ENCODE data around the gene PRR16.

The PRR16 gene

DNA sequence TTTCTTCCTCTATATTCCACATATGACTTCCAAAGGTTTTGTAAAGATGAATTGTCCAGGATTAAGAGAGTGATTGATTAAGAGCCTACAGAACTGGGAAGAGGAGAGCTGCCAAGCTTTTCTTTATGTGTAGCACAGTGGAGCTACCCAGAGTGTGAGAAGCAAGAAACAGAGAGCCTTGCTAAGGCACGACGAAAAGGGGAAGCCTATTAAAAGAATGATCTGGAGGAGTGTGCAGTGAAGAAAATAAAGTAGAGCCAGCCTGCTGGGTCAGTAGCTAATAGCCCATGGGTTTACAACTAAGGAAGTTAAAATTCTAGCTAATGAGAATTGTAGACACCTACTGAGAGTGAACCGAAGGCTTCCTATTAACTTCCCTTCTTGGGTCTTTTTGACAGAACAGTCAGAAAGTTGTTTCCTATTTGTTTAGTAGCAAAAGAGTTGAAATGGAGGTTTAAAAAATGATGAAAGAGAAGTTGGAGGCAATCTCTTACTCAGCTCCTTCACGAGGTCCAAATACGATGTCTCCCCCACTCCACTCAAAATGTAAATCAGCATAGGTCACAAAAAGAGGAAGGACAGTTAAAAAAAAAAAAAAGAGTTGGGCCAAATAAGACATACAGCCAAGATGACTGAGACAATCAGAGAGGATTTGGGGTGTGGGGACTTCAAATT lies 957 bp upstream of the PRR16 start:
- peak; percentile 45 for DNase-seq (ENCODE audit: low spot score)

DNA sequence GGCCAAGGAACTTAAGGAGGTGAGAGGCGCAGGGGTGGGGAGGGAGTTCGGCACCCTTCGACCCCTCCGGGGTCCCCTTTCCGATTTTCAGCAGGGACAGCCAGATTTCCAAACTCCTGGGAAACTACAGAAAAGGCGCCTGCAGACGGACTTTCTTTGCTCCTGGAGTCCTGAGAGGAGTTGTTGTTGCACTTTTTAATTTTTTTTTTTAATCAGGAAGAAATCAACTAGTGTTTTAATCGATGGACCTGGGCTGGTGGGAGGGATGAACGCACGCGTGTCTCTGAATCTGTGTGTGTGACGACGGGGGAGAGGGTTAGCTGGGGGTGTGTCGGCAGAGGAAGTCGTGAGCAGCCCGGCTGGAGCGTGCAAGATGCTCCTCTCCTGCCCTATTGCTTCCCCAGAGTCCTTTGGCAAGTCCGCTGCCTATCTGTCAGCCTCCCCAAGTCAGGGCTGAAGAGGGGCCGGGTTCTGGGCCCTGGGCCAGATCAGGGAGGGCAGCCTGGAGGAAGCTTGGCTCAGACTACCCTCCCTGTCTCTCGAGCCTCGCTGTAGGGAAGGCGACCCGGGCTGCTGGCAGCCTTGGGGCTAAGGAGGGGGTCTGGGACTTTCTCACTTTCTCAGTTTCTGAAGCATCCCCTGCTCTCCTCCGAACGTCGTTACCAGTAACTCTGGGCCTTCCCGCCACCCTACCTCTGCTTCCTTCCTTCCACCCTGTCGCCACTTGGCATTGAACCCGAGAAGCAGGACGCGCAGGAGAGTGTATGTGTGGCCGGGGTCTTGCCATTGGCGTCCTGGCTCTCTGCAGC lies 731 bp downstream of the PRR16 start:
- DNase-seq (ENCODE audit: low spot score) = no peak

- DNase-seq (ENCODE audit: low spot score) = no peak
Observed at GRCh38 chr5:120465436-120465961, 1.4 kb downstream of the PRR16 start.

GRCh38 chr5:120466341-120467006 lies 2.4 kb downstream of the PRR16 start:
- no peak for DNase-seq (ENCODE audit: low spot score)

- no peak for DNase-seq (ENCODE audit: low spot score)
Observed at GRCh38 chr5:120471971-120472370, 7.9 kb downstream of the PRR16 start.

DNA sequence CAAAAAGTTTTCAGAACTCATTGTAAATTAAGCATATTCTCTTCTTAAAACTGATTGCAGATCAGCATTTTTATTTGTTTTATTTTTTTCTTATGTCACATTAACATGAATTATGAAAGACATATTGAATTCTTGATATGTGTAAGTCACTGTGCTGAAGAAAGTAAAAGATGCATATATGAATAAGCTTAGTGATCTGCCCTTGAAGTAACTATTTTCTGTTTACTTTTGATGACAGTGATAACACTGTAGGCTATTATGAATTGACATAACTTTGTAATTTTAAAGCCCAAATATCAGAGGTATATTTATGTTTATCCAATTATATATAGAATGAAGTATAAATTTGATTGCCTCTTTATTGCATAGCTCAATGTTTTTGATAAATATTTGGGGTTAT lies 8.8 kb downstream of the PRR16 start:
- DNase-seq (ENCODE audit: low spot score) = no peak

GRCh38 chr5:120473332-120473731 lies 9.2 kb downstream of the PRR16 start:
- no peak for DNase-seq (ENCODE audit: low spot score)

DNA sequence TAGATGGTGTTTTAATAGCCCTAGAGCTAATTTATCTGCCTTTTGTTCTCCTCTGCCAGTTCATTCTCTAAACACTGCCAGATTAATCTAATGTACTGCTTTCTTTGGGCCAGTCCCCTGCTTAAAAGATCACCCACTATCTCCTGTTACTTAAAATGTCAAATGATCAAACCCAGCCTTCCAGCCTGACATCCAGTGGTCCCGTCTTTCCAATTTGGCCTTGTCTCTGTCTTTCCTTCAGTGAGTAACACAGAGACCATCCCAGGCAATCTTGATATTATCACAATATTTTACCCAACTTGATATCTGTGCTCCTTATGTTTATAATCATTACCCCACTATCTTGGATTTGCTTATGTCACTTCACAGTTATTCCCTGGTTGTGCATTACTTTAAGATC lies 12.0 kb downstream of the PRR16 start:
- DNase-seq (ENCODE audit: low spot score) = no peak

DNA sequence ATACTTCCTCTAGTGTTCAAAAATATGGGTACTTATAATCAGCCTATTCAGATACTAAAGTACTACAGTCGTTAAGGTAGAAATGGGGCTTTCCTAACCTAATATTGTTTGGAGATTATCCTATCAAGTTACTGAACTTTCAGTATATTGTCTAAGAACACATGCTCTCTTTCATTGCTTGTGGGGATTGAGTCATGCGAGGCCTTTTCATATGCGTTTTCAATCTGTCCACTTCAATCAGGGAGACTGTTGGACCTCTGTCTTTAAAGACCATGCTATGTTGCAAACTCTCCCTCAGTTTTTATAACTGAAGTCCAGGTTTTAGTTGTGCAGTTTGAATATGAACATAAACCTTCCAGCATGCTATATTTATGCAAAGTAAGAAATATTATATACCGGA lies 15.0 kb downstream of the PRR16 start:
- no peak for DNase-seq (ENCODE audit: low spot score)

DNA sequence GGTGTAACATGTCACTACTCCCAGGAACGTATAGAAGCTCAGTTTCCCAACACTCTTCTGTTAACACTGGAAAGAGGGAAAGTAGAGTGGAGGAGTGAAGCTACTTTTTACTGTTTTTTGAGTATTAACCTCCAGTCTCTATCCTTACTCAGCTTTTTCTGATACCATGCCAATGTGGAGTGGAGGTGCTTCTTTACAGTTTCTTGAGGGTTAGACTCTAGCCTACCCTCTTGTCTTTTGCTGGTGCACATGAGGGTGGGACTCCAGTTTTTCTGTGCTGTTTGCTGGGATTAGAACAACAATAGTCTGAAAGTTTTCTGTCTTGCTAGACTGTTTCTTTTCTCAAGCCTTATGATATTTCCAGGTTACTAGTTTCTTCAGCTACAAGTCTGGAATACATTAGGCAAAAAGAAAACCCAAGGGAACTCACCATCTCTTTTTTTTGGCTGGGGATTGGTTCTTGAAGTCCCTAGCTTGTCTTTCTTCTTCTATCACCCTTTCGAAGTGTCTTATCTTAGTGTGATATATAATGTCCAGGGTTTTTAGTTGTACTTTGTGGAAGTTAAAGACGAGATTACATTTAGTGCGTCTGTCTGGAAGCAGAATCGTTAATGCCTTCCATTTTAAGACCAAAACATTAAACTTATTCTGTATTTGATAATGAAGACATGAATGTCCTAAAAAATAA lies 35.9 kb downstream of the PRR16 start:
- DNase-seq (ENCODE audit: low spot score) = no peak

- DNase-seq (ENCODE audit: low spot score) = no peak
Observed at GRCh38 chr5:120502531-120502930, 38.4 kb downstream of the PRR16 start.

- DNase-seq (ENCODE audit: low spot score) = no peak
Observed at GRCh38 chr5:120503341-120503740, 39.2 kb downstream of the PRR16 start.

DNA sequence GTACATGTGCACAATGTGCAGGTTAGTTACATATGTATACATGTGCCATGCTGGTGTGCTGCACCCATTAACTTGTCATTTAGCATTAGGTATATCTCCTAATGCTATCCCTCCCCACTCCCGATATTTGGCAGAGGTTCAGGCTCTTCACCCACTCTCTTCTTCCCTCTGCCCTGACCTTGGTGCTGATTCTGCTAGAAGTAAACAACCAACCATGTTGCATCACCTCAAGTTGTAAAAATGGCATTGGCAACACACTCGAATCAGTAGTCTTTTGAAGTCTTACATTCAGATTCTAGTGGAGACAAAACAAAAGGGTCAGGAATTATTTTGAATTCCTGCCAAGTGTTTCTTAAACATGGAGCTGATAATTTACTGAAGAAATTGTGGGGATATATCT lies 40.0 kb downstream of the PRR16 start:
- DNase-seq (ENCODE audit: low spot score) = no peak

GRCh38 chr5:120507197-120507596 lies 43.1 kb downstream of the PRR16 start:
- DNase-seq (ENCODE audit: low spot score) = no peak

DNA sequence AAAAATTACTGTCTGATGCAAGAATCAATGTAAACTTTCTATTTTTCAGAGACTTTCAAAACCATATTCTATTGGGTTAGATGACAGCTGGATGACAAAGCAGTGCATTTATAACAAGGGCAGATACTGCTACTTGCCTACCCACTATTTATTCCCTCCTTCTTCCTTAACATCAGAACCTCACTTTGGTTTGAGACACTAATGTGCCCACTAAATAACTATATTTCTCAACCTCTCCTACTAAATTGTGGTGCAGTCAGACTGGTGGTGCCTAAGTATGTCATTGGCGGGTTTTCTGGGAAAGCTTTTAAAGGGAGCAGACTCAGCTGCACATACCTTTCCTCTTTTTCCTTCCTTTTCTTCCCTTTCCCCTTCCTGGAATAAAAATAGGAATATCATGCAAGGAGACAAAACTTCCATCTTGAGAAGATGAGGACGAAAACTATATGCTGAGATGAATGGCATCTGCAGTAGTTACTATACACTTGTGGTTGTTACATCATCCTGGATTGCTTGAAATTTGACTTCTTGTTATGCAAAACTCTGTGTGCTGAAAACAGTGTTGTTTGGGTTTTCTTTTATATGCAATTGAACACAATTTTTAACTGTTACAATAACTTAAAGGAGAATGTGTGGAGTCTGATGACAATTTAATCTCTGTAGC lies 43.8 kb downstream of the PRR16 start:
- DNase-seq (ENCODE audit: low spot score) = no peak

- no peak for DNase-seq (ENCODE audit: low spot score)
Observed at GRCh38 chr5:120509053-120509452, 45.0 kb downstream of the PRR16 start.

GRCh38 chr5:120510098-120510637 lies 46.1 kb downstream of the PRR16 start:
- no peak for DNase-seq (ENCODE audit: low spot score)

GRCh38 chr5:120510994-120511686 lies 47.0 kb downstream of the PRR16 start:
- no peak for DNase-seq (ENCODE audit: low spot score)

DNA sequence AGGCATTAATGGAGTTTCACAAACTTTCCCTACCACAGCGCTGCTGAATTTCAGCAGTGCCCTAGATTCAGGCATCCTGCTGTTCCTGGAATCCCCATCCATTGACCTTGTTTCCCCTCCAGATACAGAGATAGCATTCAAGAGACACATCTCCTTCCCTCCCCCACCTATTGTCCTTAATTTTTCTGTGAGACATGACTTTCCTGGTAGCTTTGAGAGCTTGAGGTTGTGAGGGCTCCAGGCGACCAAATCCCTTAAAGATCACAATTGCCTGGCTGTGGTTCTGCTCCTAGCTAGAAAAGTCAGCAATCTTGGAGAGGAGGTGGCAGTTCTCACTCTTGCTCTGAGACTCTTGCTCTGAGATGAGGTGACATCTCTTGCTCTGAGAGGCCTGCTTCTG lies 48.0 kb downstream of the PRR16 start:
- DNase-seq (ENCODE audit: low spot score) = no peak

GRCh38 chr5:120512791-120513650 lies 48.9 kb downstream of the PRR16 start:
- DNase-seq (ENCODE audit: low spot score) = no peak
